HepG2 (cell line): ENCODE results near the gene PROCR. TPM values are rescaled to one million over a fixed set of nuclear protein-coding genes. Genes with fewer than 3 reads are reported as not detected.

Source experiments
- AGO1 ChIP-seq: fragments of 200-400 bp; formaldehyde crosslinking; IDR thresholded peaks from 2 replicates; pipeline ENCODE4 v1.6.1; 2017; ENCODE audit warnings: mild to moderate bottlenecking, low read depth, low read length, moderate library complexity; ENCODE audit not compliant: poor library complexity, severe bottlenecking
- ATF7-NPFF ChIP-seq: sonication (generic); formaldehyde crosslinking; IDR thresholded peaks from 2 replicates; pipeline ENCODE4 v1.8.1; 2023; ENCODE audit warnings: mild to moderate bottlenecking, low read depth, missing genetic modification reagents, moderate library complexity
- CBX5 ChIP-seq: sonication (generic); formaldehyde crosslinking; IDR thresholded peaks from 2 replicates; pipeline ENCODE4 v1.4.0; 2020; ENCODE audit warnings: missing genetic modification reagents, borderline replicate concordance
- HMG20A ChIP-seq: IDR thresholded peaks from 2 replicates; pipeline ENCODE4 v1.6.1; 2016; ENCODE audit warnings: borderline replicate concordance
- HNRNPK ChIP-seq: fragments of 200-400 bp; formaldehyde crosslinking; IDR thresholded peaks from 2 replicates; pipeline ENCODE4 v1.6.1; 2018; ENCODE audit warnings: low read length, low read depth, moderate library complexity, mild to moderate bottlenecking; ENCODE audit not compliant: poor library complexity, severe bottlenecking
- KDM6A ChIP-seq: IDR thresholded peaks from 2 replicates; pipeline ENCODE4 v1.6.1; 2016; ENCODE audit warnings: low read depth
- NFATC3 ChIP-seq: sonication (generic); formaldehyde crosslinking; IDR thresholded peaks from 2 replicates; pipeline ENCODE4 v1.5.1; 2020; ENCODE audit warnings: mild to moderate bottlenecking, missing genetic modification reagents
- NPAS2 ChIP-seq: sonication (generic); formaldehyde crosslinking; IDR thresholded peaks from 2 replicates; pipeline ENCODE4 v1.8.0; 2022; ENCODE audit warnings: mild to moderate bottlenecking, missing genetic modification reagents, borderline replicate concordance
- SP2 ChIP-seq: sonication (generic); formaldehyde crosslinking; IDR thresholded peaks from 2 replicates; pipeline ENCODE4 v1.5.1; 2020; ENCODE audit warnings: mild to moderate bottlenecking, missing genetic modification reagents
- SRSF1 ChIP-seq: fragments of 200-400 bp; formaldehyde crosslinking; optimal IDR thresholded peaks from 2 replicates; pipeline ENCODE3; 2017; ENCODE audit warnings: mild to moderate bottlenecking, low read depth, low read length, moderate library complexity
- SYNCRIP ChIP-seq: fragments of 200-400 bp; formaldehyde crosslinking; IDR thresholded peaks from 2 replicates; pipeline ENCODE4 v1.6.1; 2018; ENCODE audit warnings: mild to moderate bottlenecking, low read depth, low read length; ENCODE audit not compliant: insufficient read depth
- ZEB1 ChIP-seq: IDR thresholded peaks from 2 replicates; pipeline ENCODE4 v1.6.1; 2012; ENCODE audit warnings: mild to moderate bottlenecking, low read depth, inconsistent platforms; ENCODE audit not compliant: insufficient replicate concordance
- ZNF264 ChIP-seq: sonication (generic); formaldehyde crosslinking; IDR thresholded peaks from 2 replicates; pipeline ENCODE4 v1.4.0; 2020; ENCODE audit warnings: missing genetic modification reagents
- ZNF678 ChIP-seq: sonication (generic); formaldehyde crosslinking; IDR thresholded peaks from 2 replicates; pipeline ENCODE4 v1.4.0; 2020; ENCODE audit warnings: mild to moderate bottlenecking, missing genetic modification reagents
- ZNF780A ChIP-seq: sonication (generic); formaldehyde crosslinking; IDR thresholded peaks from 2 replicates; pipeline ENCODE4 v1.8.0; 2022; ENCODE audit warnings: mild to moderate bottlenecking, missing genetic modification reagents, moderate library complexity
- ZNF878 ChIP-seq: sonication (generic); formaldehyde crosslinking; IDR thresholded peaks from 2 replicates; pipeline ENCODE4 v1.8.1; 2023; ENCODE audit warnings: mild to moderate bottlenecking, missing genetic modification reagents, moderate library complexity
- polyA plus RNA-seq, 8 experiments: library from polyadenylated mRNA; depleted of rRNA in 3 of 8; stranded (reverse) in 7 of 8; unstranded in 1 of 8; fragments of >200 nt; fragmentation: Illumina TruSeq in 4 of 8; extraction: Trizol in 4 of 8; gene quantifications; 2 replicates each; pipeline versions ENCODE4 v1.2.1 to v1.2.3, GENCODE V29; 2011 to 2016; ENCODE audit warnings: low read depth in 4 of 8, missing spikeins in 1 of 8, mixed read lengths in 1 of 8; ENCODE audit not compliant: insufficient read depth in 1 of 8
- total RNA-seq, 5 experiments: library from RNA; depleted of rRNA; stranded (reverse); fragments of >200 nt; fragmentation: Illumina TruSeq; extraction: Trizol; gene quantifications; 2 replicates each; pipeline ENCODE4 v1.2.3, GENCODE V29; 2016; ENCODE audit warnings: low read depth in 1 of 5
- TF ChIP-seq, protein P1 (sequence below): sonication (generic); formaldehyde crosslinking; IDR thresholded peaks from 2 replicates; pipeline ENCODE4 v1.5.1; 2020; ENCODE audit warnings: mild to moderate bottlenecking, missing genetic modification reagents, borderline replicate concordance
- TF ChIP-seq, protein P2 (sequence below): sonication (generic); formaldehyde crosslinking; conservative IDR thresholded peaks from 2 replicates; pipeline ENCODE4 v1.4.0; 2020; ENCODE audit warnings: mild to moderate bottlenecking, missing genetic modification reagents, moderate library complexity
- TF ChIP-seq, protein P3 (sequence below): sonication (generic); formaldehyde crosslinking; IDR thresholded peaks from 2 replicates; pipeline ENCODE4 v1.8.0; 2022; ENCODE audit warnings: mild to moderate bottlenecking, missing genetic modification reagents
- TF ChIP-seq, protein P4 (sequence below): sonication (generic); formaldehyde crosslinking; conservative IDR thresholded peaks from 2 replicates; pipeline ENCODE4 v1.8.0; 2022; ENCODE audit warnings: low read depth, missing genetic modification reagents

PROCR gene
- total and polyA plus RNA-seq, 2 of the 13 experiments (the other 11 are each of a cell fraction or from before 2014, with no cell fraction given) = 1.4 to 1.7 TPM

DNA sequence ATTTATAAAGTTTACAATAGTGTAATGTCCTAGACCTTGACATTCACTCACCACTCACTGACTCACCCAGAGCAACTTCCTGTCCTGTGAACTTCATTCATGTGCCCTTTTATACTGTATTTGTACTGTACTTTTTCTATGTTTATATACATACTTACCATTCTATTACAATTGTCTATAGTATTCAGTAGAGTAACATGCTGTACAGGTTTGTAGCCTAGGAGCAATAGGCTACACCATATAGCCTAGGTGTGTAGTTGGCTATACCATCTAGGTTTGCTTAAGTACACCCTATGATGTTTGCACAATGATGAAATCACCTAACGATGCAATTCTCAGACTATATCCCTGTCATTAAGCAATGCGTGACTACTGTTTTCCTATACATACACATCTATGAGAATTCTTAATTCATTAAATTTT is 42.2 kb upstream of the PROCR start (continued):
- TF ChIP-seq, protein P1, sequence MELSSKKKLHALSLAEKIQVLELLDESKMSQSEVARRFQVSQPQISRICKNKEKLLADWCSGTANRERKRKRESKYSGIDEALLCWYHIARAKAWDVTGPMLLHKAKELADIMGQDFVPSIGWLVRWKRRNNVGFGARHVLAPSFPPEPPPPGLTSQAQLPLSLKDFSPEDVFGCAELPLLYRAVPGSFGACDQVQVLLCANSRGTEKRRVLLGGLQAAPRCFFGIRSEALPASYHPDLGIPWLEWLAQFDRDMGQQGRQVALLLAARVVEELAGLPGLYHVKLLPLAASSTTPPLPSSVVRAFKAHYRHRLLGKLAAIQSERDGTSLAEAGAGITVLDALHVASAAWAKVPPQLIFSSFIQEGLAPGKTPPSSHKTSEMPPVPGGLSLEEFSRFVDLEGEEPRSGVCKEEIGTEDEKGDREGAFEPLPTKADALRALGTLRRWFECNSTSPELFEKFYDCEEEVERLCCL = no peak
- no peak for TF ChIP-seq ZEB1
- TF ChIP-seq SYNCRIP = no peak
- TF ChIP-seq, protein P2, sequence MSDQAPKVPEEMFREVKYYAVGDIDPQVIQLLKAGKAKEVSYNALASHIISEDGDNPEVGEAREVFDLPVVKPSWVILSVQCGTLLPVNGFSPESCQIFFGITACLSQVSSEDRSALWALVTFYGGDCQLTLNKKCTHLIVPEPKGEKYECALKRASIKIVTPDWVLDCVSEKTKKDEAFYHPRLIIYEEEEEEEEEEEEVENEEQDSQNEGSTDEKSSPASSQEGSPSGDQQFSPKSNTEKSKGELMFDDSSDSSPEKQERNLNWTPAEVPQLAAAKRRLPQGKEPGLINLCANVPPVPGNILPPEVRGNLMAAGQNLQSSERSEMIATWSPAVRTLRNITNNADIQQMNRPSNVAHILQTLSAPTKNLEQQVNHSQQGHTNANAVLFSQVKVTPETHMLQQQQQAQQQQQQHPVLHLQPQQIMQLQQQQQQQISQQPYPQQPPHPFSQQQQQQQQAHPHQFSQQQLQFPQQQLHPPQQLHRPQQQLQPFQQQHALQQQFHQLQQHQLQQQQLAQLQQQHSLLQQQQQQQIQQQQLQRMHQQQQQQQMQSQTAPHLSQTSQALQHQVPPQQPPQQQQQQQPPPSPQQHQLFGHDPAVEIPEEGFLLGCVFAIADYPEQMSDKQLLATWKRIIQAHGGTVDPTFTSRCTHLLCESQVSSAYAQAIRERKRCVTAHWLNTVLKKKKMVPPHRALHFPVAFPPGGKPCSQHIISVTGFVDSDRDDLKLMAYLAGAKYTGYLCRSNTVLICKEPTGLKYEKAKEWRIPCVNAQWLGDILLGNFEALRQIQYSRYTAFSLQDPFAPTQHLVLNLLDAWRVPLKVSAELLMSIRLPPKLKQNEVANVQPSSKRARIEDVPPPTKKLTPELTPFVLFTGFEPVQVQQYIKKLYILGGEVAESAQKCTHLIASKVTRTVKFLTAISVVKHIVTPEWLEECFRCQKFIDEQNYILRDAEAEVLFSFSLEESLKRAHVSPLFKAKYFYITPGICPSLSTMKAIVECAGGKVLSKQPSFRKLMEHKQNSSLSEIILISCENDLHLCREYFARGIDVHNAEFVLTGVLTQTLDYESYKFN (CRISPR knock-in tag) = 0 out of 2 replicates have a peak, but pooled peaks have one; percentile 33
- TF ChIP-seq ZNF678 (CRISPR knock-in tag) = no peak
- no peak for TF ChIP-seq SP2 (CRISPR knock-in tag)
- TF ChIP-seq ZNF878 (CRISPR knock-in tag) = no peak
- TF ChIP-seq KDM6A (CRISPR knock-in tag) = no peak
- no peak for TF ChIP-seq AGO1
- no peak for TF ChIP-seq ZNF780A
- no peak for TF ChIP-seq CBX5 (CRISPR knock-in tag)
- TF ChIP-seq, protein P3, sequence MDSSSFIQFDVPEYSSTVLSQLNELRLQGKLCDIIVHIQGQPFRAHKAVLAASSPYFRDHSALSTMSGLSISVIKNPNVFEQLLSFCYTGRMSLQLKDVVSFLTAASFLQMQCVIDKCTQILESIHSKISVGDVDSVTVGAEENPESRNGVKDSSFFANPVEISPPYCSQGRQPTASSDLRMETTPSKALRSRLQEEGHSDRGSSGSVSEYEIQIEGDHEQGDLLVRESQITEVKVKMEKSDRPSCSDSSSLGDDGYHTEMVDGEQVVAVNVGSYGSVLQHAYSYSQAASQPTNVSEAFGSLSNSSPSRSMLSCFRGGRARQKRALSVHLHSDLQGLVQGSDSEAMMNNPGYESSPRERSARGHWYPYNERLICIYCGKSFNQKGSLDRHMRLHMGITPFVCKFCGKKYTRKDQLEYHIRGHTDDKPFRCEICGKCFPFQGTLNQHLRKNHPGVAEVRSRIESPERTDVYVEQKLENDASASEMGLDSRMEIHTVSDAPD = no peak
- TF ChIP-seq NPAS2 = no peak
- TF ChIP-seq, protein P4, sequence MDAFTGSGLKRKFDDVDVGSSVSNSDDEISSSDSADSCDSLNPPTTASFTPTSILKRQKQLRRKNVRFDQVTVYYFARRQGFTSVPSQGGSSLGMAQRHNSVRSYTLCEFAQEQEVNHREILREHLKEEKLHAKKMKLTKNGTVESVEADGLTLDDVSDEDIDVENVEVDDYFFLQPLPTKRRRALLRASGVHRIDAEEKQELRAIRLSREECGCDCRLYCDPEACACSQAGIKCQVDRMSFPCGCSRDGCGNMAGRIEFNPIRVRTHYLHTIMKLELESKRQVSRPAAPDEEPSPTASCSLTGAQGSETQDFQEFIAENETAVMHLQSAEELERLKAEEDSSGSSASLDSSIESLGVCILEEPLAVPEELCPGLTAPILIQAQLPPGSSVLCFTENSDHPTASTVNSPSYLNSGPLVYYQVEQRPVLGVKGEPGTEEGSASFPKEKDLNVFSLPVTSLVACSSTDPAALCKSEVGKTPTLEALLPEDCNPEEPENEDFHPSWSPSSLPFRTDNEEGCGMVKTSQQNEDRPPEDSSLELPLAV = no peak
- TF ChIP-seq HMG20A (CRISPR knock-in tag) = peak; percentile 65; the same call in 1 of the 2 replicates
- TF ChIP-seq SRSF1 = no peak
- no peak for TF ChIP-seq ATF7-NPFF (CRISPR knock-in tag)
- no peak for TF ChIP-seq NFATC3 (CRISPR knock-in tag)
- no peak for TF ChIP-seq HNRNPK
- TF ChIP-seq ZNF264 = no peak
